Activated CD4-positive, alpha-beta T cell treated with anti-CD3 and anti-CD28 coated beads, Interleukin-2, amount 10 ng/mL, durations not matched to agents 24 days and 14 days (primary cell): ENCODE measurements around the gene ACP2. TPM values are rescaled to one million over a fixed set of nuclear protein-coding genes. Genes with fewer than 3 reads are reported as not detected.
"Not testable (repeated sequence)": the region's sequence is repeated elsewhere in the genome, so short reads cannot be mapped to it uniquely, and the experiment has no call there.

Source experiments
- DNase-seq: peaks from one replicate; pipeline ENCODE4 v3.0.0; 2022
- H3K27ac Mint-ChIP-seq: one replicate; pipeline ENCODE4 v1.8.0; 2022; ENCODE audit warnings: mild to moderate bottlenecking, mixed read lengths
- H3K27me3 Mint-ChIP-seq: one replicate; pipeline ENCODE4 v1.8.0; 2022; ENCODE audit warnings: mixed read lengths
- H3K36me3 Mint-ChIP-seq: one replicate; pipeline ENCODE4 v1.8.0; 2022; ENCODE audit warnings: low read depth, mild to moderate bottlenecking, mixed read lengths
- H3K4me1 Mint-ChIP-seq: one replicate; pipeline ENCODE4 v1.8.0; 2021; ENCODE audit warnings: mixed read lengths
- H3K4me3 Mint-ChIP-seq: one replicate; pipeline ENCODE4 v1.8.0; 2022; ENCODE audit warnings: mild to moderate bottlenecking, moderate library complexity, mixed read lengths
- H3K9me3 Mint-ChIP-seq: one replicate; pipeline ENCODE4 v1.8.0; 2021; ENCODE audit warnings: mixed read lengths
- intact Hi-C: fragments of 100-400 bp; cut with micrococcal nuclease; formaldehyde crosslinking; loops from one replicate; pipeline ENCODE4 v1.15.1; 2023
- total RNA-seq: library from RNA; stranded (reverse); gene quantifications from 2 replicates; pipeline ENCODE4 v1.2.3, GENCODE V29; 2022

The ACP2 gene
- total RNA-seq, 1 donor from 2014 or later = 24.8 TPM

GRCh38 chr11:47220401-47220821, 28.2 kb downstream of the ACP2 start:
- H3K9me3 Mint-ChIP-seq = no peaks in the 10 kb centered on the region
- peaks cover 64% of the 10 kb centered on the region for H3K36me3 Mint-ChIP-seq
- peak overlapping the region; percentile 82 for H3K27ac Mint-ChIP-seq
- H3K4me3 Mint-ChIP-seq = peak overlapping the region; percentile 47
- H3K4me1 Mint-ChIP-seq = peaks cover 53% of the 10 kb centered on the region
- H3K27me3 Mint-ChIP-seq = no peaks in the 10 kb centered on the region
- no peak for DNase-seq
- intact Hi-C loops = no loop called here

- intact Hi-C loops = loop anchor here (1.0 to 10.0 kb wide), 4 partner anchors 9 to 1091 kb away; partner anchors contain the start of genes ACP2 and PHF21A
- peak overlapping the region; percentile 100 for H3K27ac Mint-ChIP-seq
- H3K36me3 Mint-ChIP-seq = peaks cover 45% of the 10 kb centered on the region
- H3K27me3 Mint-ChIP-seq = no peaks in the 10 kb centered on the region
- peak overlapping the region; percentile 99 for H3K4me3 Mint-ChIP-seq
- peak; percentile 86 for DNase-seq
- H3K9me3 Mint-ChIP-seq = no peaks in the 10 kb centered on the region
- peaks cover 47% of the 10 kb centered on the region for H3K4me1 Mint-ChIP-seq
Measured at GRCh38 chr11:47216121-47216798, 32.4 kb downstream of the ACP2 start.

GRCh38 chr11:47215366-47215910, 33.2 kb downstream of the ACP2 start:
- Mint-ChIP-seq H3K9me3 (no peaks in the 10 kb centered on the region), H3K27me3 (no peaks in the 10 kb centered on the region), H3K4me1 (peaks cover 43% of the 10 kb centered on the region), H3K36me3 (peaks cover 41% of the 10 kb centered on the region), H3K27ac (peak overlapping the region; percentile 100), H3K4me3 (peak overlapping the region; percentile 99)
- intact Hi-C loops = loop anchor here (10.0 kb wide), 1 partner anchor 1091 kb away; the partner anchor contains the start of gene PHF21A
- no peak for DNase-seq

GRCh38 chr11:47213950-47214565, 34.6 kb downstream of the ACP2 start:
- intact Hi-C loops = loop anchor here (1.0 to 10.0 kb wide), 3 partner anchors 28 to 1089 kb away; partner anchors contain the start of genes PACSIN3 and PHF21A
- Mint-ChIP-seq H3K36me3 (peaks cover 31% of the 10 kb centered on the region), H3K4me3 (peak overlapping the region; percentile 99), H3K27me3 (no peaks in the 10 kb centered on the region), H3K9me3 (no peaks in the 10 kb centered on the region), H3K27ac (peak overlapping the region; percentile 100), H3K4me1 (peaks cover 37% of the 10 kb centered on the region)
- peak; percentile 93 for DNase-seq

GRCh38 chr11:47212938-47213337, 35.7 kb downstream of the ACP2 start:
- intact Hi-C loops = loop anchor here (10.0 kb wide), 1 partner anchor 1088 kb away; the partner anchor contains the start of gene PHF21A
- H3K36me3 Mint-ChIP-seq = peaks cover 23% of the 10 kb centered on the region
- H3K9me3 Mint-ChIP-seq = no peaks in the 10 kb centered on the region
- peak overlapping the region; percentile 8 for H3K27ac Mint-ChIP-seq
- no peak for DNase-seq
- no peaks in the 10 kb centered on the region for H3K27me3 Mint-ChIP-seq
- H3K4me1 Mint-ChIP-seq = peaks cover 30% of the 10 kb centered on the region
- no peak overlapping the region for H3K4me3 Mint-ChIP-seq

GRCh38 chr11:47208628-47209027, 40.0 kb downstream of the ACP2 start:
- Mint-ChIP-seq H3K27ac (no peak overlapping the region), H3K4me1 (peaks cover 6% of the 10 kb centered on the region), H3K27me3 (peaks cover 10% of the 10 kb centered on the region), H3K4me3 (no peak overlapping the region), H3K9me3 (no peaks in the 10 kb centered on the region), H3K36me3 (no peaks in the 10 kb centered on the region)
- intact Hi-C loops = no loop called here
- DNase-seq = no peak

- intact Hi-C loops, H3K9me3 Mint-ChIP-seq, H3K36me3 Mint-ChIP-seq, H3K4me3 Mint-ChIP-seq, H3K4me1 Mint-ChIP-seq, H3K27ac Mint-ChIP-seq, H3K27me3 Mint-ChIP-seq, DNase-seq: not testable (repeated sequence)
Measured at GRCh38 chr11:47208008-47208552, 40.5 kb downstream of the ACP2 start.

- intact Hi-C loops = no loop called here
- Mint-ChIP-seq H3K27ac (no peak overlapping the region), H3K4me3 (no peak overlapping the region), H3K36me3 (no peaks in the 10 kb centered on the region), H3K4me1 (peaks cover 4% of the 10 kb centered on the region), H3K9me3 (no peaks in the 10 kb centered on the region), H3K27me3 (peaks cover 12% of the 10 kb centered on the region)
- no peak for DNase-seq
Measured at GRCh38 chr11:47207459-47207858, 41.2 kb downstream of the ACP2 start.

GRCh38 chr11:47206577-47206976, 42.0 kb downstream of the ACP2 start:
- DNase-seq, H3K27ac Mint-ChIP-seq, H3K9me3 Mint-ChIP-seq, intact Hi-C loops, H3K36me3 Mint-ChIP-seq, H3K4me3 Mint-ChIP-seq, H3K4me1 Mint-ChIP-seq: not testable (repeated sequence)
- H3K27me3 Mint-ChIP-seq = peaks cover 12% of the 10 kb centered on the region

- H3K4me3 Mint-ChIP-seq = no peak overlapping the region
- H3K36me3 Mint-ChIP-seq = no peaks in the 10 kb centered on the region
- DNase-seq = no peak
- H3K27ac Mint-ChIP-seq = no peak overlapping the region
- no peaks in the 10 kb centered on the region for H3K9me3 Mint-ChIP-seq
- peaks cover 2% of the 10 kb centered on the region for H3K4me1 Mint-ChIP-seq
- peaks cover 13% of the 10 kb centered on the region for H3K27me3 Mint-ChIP-seq
- intact Hi-C loops = no loop called here
Measured at GRCh38 chr11:47204637-47204989, 44.0 kb downstream of the ACP2 start.

- H3K36me3 Mint-ChIP-seq = no peaks in the 10 kb centered on the region
- peaks cover 18% of the 10 kb centered on the region for H3K27me3 Mint-ChIP-seq
- intact Hi-C loops = no loop called here
- H3K4me3 Mint-ChIP-seq = no peak overlapping the region
- peaks cover 2% of the 10 kb centered on the region for H3K4me1 Mint-ChIP-seq
- H3K27ac Mint-ChIP-seq = no peak overlapping the region
- no peak for DNase-seq
- H3K9me3 Mint-ChIP-seq = no peaks in the 10 kb centered on the region
Measured at GRCh38 chr11:47202576-47202975, 46.0 kb downstream of the ACP2 start.

- Mint-ChIP-seq H3K4me3 (no peak overlapping the region), H3K27me3 (peaks cover 17% of the 10 kb centered on the region), H3K27ac (no peak overlapping the region), H3K9me3 (no peaks in the 10 kb centered on the region), H3K36me3 (no peaks in the 10 kb centered on the region), H3K4me1 (peaks cover 2% of the 10 kb centered on the region)
- no peak for DNase-seq
- intact Hi-C loops = no loop called here
Measured at GRCh38 chr11:47201015-47201414, 47.6 kb downstream of the ACP2 start.

- intact Hi-C loops, H3K36me3 Mint-ChIP-seq, H3K4me3 Mint-ChIP-seq, H3K9me3 Mint-ChIP-seq, H3K27ac Mint-ChIP-seq, DNase-seq, H3K4me1 Mint-ChIP-seq: not testable (repeated sequence)
- H3K27me3 Mint-ChIP-seq = peaks cover 16% of the 10 kb centered on the region
Measured at GRCh38 chr11:47198161-47198560, 50.5 kb downstream of the ACP2 start.

- peaks cover under 1% of the 10 kb centered on the region for H3K4me1 Mint-ChIP-seq
- H3K27me3 Mint-ChIP-seq = peaks cover 38% of the 10 kb centered on the region
- intact Hi-C loops = no loop called here
- H3K4me3 Mint-ChIP-seq = no peak overlapping the region
- DNase-seq = no peak
- H3K9me3 Mint-ChIP-seq = no peaks in the 10 kb centered on the region
- H3K27ac Mint-ChIP-seq = no peak overlapping the region
- H3K36me3 Mint-ChIP-seq = no peaks in the 10 kb centered on the region
Measured at GRCh38 chr11:47192111-47192510, 56.5 kb downstream of the ACP2 start.
